Measurements from ENCODE around the gene FA2H. TPM values are rescaled to one million over a fixed set of nuclear protein-coding genes. Genes with fewer than 3 reads are reported as not detected.

The FA2H gene
- total and polyA plus RNA-seq, 2 donors (not counting 1 experiment from before 2014, with no cell fraction given), result not detected

GRCh38 chr16:74734361-74735161 is 40.1 kb downstream of the FA2H start:
- H3K36me3 ChIP-seq (ENCODE audit: control insufficient read depth, insufficient read depth, low read length), result no peaks in the 10 kb centered on the region
- no peak overlapping the region for H3K4me3 ChIP-seq (replicated peaks in 1 of 4; ENCODE audit: control extremely low read depth in 1 of 4, insufficient read depth in 1 of 4, low read depth in 3 of 4, low read length in 4 of 4)
- no peak for DNase-seq (ENCODE audit: low read depth in 2 of 2)
- TF ChIP-seq EZH2 (IDR thresholded peaks at IDR 0.05; ENCODE audit: low read length, missing control alignments) (no peak), CTCF (conservative IDR thresholded peaks at IDR 0.05 in 1 of 2, IDR thresholded peaks at IDR 0.05 in 1 of 2; ENCODE audit: low read depth in 1 of 2, low read length in 2 of 2) (no peak)
- H2AFZ ChIP-seq (ENCODE audit: low read length), result no peak overlapping the region
- no peak overlapping the region for H3K9ac ChIP-seq (ENCODE audit: insufficient read depth, low read length)
- H3K27ac ChIP-seq (ENCODE audit: insufficient read depth, low read length), result no peak overlapping the region
- no peaks in the 10 kb centered on the region for H3K9me3 ChIP-seq (ENCODE audit: control insufficient read depth, insufficient read depth, low read depth, low read length)
- peaks cover 13% of the 10 kb centered on the region for H3K27me3 ChIP-seq (ENCODE audit: control insufficient read depth, insufficient read depth, low read length)
- H4K20me1 ChIP-seq (ENCODE audit: control insufficient read depth, extremely low read depth, insufficient read depth, low read length), result no peaks in the 10 kb centered on the region
- H3K79me2 ChIP-seq (ENCODE audit: control insufficient read depth, insufficient read depth, low read length), result no peaks in the 10 kb centered on the region
- no peaks in the 10 kb centered on the region for H3K4me1 ChIP-seq (ENCODE audit: control insufficient read depth, extremely low read depth, insufficient read depth, low read length)
- no peak overlapping the region for H3K4me2 ChIP-seq (ENCODE audit: extremely low read depth, insufficient read depth, low read length)

- TF ChIP-seq CTCF (conservative IDR thresholded peaks at IDR 0.05 in 1 of 2, IDR thresholded peaks at IDR 0.05 in 1 of 2; ENCODE audit: low read depth in 1 of 2, low read length in 2 of 2) (no peak), EZH2 (IDR thresholded peaks at IDR 0.05; ENCODE audit: low read length, missing control alignments) (no peak)
- Histone ChIP-seq H3K4me2 (ENCODE audit: extremely low read depth, insufficient read depth, low read length) (no peak overlapping the region), H2AFZ (ENCODE audit: low read length) (no peak overlapping the region), H4K20me1 (ENCODE audit: control insufficient read depth, extremely low read depth, insufficient read depth, low read length) (no peaks in the 10 kb centered on the region), H3K9ac (ENCODE audit: insufficient read depth, low read length) (no peak overlapping the region), H3K27ac (ENCODE audit: insufficient read depth, low read length) (no peak overlapping the region), H3K27me3 (ENCODE audit: control insufficient read depth, insufficient read depth, low read length) (peaks cover 13% of the 10 kb centered on the region), H3K4me1 (ENCODE audit: control insufficient read depth, extremely low read depth, insufficient read depth, low read length) (no peaks in the 10 kb centered on the region), H3K79me2 (ENCODE audit: control insufficient read depth, insufficient read depth, low read length) (no peaks in the 10 kb centered on the region), H3K4me3 (replicated peaks in 1 of 4; ENCODE audit: control extremely low read depth in 1 of 4, insufficient read depth in 1 of 4, low read depth in 3 of 4, low read length in 4 of 4) (no peak overlapping the region), H3K9me3 (ENCODE audit: control insufficient read depth, insufficient read depth, low read depth, low read length) (no peaks in the 10 kb centered on the region), H3K36me3 (ENCODE audit: control insufficient read depth, insufficient read depth, low read length) (no peaks in the 10 kb centered on the region)
- DNase-seq (ENCODE audit: low read depth in 2 of 2), result no peak
Measured at GRCh38 chr16:74732707-74733350, 41.8 kb downstream of the FA2H start.

- H3K4me1 ChIP-seq (ENCODE audit: control insufficient read depth, extremely low read depth, insufficient read depth, low read length), result no peaks in the 10 kb centered on the region
- H3K79me2 ChIP-seq (ENCODE audit: control insufficient read depth, insufficient read depth, low read length), result no peaks in the 10 kb centered on the region
- no peaks in the 10 kb centered on the region for H3K36me3 ChIP-seq (ENCODE audit: control insufficient read depth, insufficient read depth, low read length)
- no peak overlapping the region for H3K27ac ChIP-seq (ENCODE audit: insufficient read depth, low read length)
- no peak overlapping the region for H3K9ac ChIP-seq (ENCODE audit: insufficient read depth, low read length)
- H3K9me3 ChIP-seq (ENCODE audit: control insufficient read depth, insufficient read depth, low read depth, low read length), result no peaks in the 10 kb centered on the region
- no peaks in the 10 kb centered on the region for H4K20me1 ChIP-seq (ENCODE audit: control insufficient read depth, extremely low read depth, insufficient read depth, low read length)
- peaks cover 10% of the 10 kb centered on the region for H3K27me3 ChIP-seq (ENCODE audit: control insufficient read depth, insufficient read depth, low read length)
- H2AFZ ChIP-seq (ENCODE audit: low read length), result no peak overlapping the region
- H3K4me2 ChIP-seq (ENCODE audit: extremely low read depth, insufficient read depth, low read length), result no peak overlapping the region
- no peak for DNase-seq (ENCODE audit: low read depth in 2 of 2)
- H3K4me3 ChIP-seq (replicated peaks in 1 of 4; ENCODE audit: control extremely low read depth in 1 of 4, insufficient read depth in 1 of 4, low read depth in 3 of 4, low read length in 4 of 4), result no peak overlapping the region
- TF ChIP-seq EZH2 (IDR thresholded peaks at IDR 0.05; ENCODE audit: low read length, missing control alignments) (no peak), CTCF (conservative IDR thresholded peaks at IDR 0.05 in 1 of 2, IDR thresholded peaks at IDR 0.05 in 1 of 2; ENCODE audit: low read depth in 1 of 2, low read length in 2 of 2) (no peak)
Measured at GRCh38 chr16:74731853-74732477, 42.7 kb downstream of the FA2H start.
